Right hindlimb (tissue), 1 donor: ENCODE results near the gene PHLDB3.
"Not testable (repeated sequence)": the region's sequence is repeated elsewhere in the genome, so short reads cannot be mapped to it uniquely, and the experiment has no call there.

Experiments used
- DNase-seq: peaks from one replicate; pipeline ENCODE4 v3.0.0-alpha.2; 2018

Gene PHLDB3

DNA sequence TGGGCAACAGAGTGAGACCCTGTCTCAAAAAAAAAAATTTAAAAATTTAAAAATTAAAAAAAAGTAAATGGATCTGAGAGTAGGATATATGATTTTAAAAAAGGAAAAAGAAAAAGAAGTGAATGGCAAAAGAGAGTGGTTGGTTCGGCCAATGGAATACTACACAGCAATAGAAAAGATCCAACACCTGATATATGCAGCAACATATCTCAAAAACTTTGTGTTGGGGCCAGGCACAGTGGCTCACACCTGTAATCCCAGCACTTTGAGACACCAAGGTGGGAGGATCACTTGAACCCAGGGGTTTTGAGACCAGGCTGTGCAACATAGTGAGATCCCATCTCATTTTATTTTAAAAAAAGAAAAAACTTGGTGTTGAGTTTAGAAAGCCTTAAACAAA is 37.8 kb downstream of the PHLDB3 start:
- no peak for DNase-seq

DNA sequence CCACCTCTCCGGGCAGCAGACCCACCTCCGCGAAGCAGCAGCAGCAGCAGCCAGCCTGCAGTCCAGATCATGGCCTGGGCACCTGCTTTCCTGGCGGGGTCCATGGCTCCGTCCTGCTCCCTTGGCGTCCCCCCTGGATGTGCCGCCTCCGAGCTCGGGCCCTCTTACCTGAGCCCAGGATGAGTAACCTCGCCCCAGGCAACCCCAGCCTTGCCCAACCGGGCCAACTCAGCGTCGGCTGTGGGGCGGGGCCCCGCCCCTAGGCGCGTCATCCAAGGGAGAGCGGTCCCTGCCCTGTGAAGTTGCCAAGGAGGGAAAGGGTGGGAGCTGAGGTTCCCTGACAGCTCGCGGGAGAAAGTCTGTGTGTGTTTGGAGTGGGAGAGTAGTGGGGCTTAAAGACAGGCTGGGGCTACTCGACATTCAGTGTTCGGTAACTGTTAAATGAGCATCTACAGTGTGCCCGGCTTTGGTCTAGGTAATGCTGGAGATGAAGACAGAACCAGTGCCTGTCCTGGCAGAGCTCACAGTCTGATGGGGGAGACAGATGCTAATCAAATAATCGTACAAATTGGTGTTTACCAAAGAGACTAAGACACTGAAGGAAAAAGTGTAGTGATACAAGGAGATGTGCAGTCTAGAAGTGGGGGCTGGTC is 39.0 kb downstream of the PHLDB3 start, which contains the start of gene LYPD3:
Gene LYPD3 (minus strand): TSS at position 141 of the 653 bp plus-strand sequence. CDS start 37 bp downstream, at position 104.
- DNase-seq = no peak

DNA sequence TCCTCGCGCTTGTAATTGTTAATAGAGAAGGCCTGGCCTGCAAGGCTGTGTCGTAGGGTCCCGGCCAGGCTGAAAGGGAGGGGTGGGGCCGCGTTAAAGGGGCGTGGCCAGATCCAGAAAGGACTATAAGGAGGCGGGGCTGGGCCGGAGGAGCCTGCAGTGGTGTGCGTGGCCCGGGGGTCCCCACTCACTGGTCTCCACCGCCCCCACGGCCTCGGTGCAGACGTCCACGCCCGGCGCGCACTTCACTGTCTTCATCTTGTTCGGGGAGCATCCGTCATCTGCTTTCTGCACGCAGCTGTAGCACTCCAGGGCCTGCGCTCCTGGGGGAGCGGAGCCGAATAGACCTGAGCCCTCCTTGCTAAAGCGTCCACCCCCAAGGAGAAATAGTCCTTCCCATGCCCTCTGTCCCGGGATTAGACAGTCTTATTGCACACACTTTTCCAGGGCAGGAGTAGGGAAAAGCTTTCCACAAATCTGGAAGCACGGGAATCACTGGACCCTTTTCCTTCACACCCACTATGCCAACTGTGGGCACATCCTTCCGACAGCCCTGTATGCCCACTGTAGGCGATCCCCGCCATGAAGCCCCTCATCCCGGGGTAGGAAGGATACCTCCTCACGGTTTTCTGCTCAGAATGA is 40.3 kb downstream of the PHLDB3 start:
- no peak for DNase-seq

DNA sequence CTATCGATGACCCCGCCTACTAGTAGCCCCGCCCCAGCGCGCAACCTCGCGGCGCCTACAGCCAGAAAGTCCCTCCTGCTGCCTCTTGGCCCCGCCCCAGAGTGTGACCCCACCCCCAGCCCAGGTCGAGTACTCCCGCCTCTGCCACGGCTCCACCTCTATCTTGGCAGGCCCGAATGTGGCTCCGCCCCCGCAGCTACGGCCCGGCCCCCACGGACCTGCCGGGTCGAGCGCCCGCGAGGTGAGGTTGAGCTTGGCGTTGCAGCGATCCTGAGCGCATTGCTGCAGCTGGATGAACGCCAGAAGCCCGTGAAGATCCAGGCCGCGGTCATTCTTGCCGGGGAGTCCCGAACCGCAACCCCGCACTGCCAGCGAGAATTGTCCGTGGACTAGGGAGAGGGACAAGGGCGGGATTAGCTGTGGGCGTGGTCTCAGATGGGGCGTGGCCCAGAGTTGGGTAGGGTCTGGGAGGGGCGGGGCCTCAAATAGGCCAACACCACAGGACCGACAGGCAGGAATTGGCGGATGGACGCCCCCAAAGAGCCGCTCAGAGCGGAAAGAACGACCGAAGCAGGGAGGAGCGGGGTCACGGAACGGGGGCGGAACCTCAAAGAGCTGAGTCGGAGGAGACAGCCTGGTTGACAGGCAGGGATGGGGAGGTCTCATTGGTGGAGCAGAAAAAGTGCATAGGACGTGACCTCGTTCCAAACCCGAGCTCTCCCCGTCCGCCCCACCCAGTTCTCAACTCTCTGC is 41.0 kb downstream of the PHLDB3 start:
- peak; percentile 97 for DNase-seq

- no peak for DNase-seq
These were observed 41.7 kb downstream of the PHLDB3 start for GRCh38 chr19:43462785-43463380.

DNA sequence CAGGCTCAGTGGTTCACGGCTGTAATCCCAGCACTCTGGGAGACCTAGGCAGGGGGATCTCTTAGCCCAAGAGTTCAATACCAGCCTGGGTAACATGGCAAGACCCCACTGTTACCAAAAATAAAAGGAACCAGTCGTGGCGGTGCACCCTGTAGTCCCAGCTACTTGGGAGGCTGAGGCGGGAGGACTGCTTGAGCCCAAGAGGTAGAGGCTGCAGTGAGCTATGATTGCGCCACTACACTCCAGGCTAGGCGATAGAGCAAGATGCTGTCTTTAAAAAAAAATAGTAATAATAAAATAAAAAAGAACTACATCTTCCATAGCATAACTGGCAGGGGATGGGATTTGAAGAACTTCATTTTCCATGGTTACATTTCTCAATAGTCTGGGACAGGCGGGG is 42.2 kb downstream of the PHLDB3 start:
- no peak for DNase-seq

DNA sequence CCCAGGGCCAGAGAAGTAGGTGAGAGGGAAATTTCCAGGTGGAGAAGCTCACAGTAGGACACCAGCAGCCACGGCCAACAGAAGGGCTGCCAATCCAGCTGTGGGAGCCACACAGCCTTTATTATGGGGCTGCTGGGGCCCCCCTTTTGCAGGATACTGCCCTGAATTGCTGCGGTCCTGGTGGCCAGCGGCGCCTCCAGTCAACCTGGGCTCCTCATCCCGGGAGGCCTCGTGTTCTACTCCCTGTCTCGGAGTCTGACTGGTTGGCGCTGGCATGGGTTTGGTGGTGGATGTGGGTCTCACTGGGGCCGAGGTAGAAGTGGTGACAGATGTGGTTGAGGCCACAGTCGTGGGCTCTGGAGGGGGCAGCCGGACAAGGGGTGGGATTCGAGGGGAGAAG is 43.2 kb downstream of the PHLDB3 start:
- DNase-seq = no peak

GRCh38 chr19:43460362-43461016 is 44.1 kb downstream of the PHLDB3 start:
- no peak for DNase-seq

DNA sequence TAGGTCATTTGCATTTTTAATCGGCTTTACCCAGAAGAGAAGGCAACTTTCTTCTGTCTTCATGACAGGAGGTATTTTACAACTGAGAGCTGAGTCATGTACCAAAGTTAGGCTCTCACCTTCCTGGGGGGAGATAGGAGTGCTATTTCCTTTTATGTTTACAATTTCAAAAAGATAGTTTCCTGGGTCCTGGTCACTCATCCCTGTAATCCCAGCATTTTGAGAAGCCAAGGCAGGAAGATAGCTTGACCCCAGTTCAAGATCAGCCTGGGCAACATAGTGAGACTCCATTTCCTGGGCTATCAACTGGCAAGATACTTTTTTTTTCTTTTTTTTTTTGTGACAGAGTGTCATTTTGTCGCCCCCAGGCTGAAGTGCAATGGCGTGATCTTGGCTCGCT is 46.7 kb downstream of the PHLDB3 start:
- no peak for DNase-seq

- DNase-seq = no peak
These were observed 49.0 kb downstream of the PHLDB3 start for GRCh38 chr19:43455321-43456113.

- DNase-seq = no peak
These were observed 50.5 kb downstream of the PHLDB3 start for GRCh38 chr19:43454031-43454430.

DNA sequence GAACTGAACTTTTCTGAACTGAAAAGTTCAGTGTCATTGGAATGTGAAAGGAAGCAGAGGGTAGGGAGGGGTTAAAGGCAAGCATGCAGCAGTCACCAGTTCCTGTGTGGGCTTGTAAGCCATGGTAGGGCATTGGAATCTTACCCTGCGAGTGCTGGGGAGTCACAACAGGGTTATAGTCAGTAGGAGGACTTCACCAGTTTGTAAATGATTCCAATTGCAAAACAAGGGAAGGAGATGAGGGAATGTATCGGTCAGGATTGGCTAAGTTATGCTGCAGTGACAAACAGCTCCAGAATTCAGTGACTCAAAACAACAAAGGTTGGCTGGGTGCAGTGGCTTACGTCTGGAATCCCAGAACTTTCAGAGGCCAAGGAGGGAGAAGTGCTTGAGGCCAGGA is 52.0 kb downstream of the PHLDB3 start:
- no peak for DNase-seq

DNA sequence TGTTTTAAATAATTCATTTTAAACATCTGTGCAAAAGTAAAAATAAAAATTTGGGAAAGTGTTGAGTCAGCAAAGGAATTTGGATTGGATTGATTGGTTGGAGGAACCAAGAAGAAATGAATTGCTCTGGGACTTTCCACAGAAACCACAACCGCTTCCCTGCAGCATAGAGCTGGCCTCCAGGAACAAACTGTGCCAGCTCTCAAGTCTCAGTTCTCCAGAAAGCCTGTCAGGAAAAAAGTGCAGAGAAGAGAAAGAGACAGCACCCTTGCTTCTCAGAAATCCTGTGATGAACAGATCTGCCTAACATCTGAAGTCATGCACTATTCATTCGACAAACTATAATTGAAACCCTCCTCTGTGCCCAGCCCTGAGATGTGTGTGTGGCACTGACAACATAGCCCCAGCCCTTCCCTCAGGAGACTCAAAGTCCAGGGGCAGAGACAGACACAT is 54.0 kb downstream of the PHLDB3 start:
- no peak for DNase-seq

GRCh38 chr19:43447655-43448054 is 56.9 kb downstream of the PHLDB3 start:
- no peak for DNase-seq

DNA sequence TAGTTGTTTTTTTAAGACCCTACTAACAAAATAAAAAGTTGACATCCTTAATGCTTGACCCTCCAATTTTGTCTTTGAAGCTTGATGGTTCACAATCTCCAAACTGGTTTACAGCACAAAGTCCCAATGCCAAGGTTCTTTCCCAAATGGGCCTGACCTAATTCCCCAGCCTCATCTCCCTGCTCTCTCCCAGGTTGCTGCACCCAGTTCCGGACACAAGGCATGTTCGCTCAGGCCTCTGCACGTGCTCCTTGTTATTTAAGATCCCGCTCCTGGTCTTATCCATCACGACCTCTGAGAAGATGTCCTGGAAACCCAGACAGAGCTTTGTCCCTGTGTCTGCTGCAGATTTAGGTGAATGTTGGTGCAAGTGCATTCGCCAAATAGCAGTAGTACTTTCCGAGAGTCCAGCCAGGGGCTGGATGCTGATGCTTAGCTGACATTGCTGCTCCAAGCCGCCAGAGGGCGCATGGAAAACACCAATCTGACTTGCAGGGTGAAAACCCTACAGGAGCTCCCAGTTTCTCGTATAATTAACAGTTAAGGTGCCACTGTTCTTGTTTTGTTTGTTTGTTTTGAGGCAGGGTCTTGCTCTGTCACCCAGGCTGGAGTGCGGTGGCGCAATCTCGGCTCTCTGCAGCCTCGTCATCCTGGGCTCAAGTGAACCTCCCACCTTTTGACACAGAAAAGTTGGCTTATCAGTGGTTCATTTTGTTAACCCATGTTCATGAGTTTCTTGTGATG is 57.6 kb downstream of the PHLDB3 start:
- peak; percentile 82 for DNase-seq

DNA sequence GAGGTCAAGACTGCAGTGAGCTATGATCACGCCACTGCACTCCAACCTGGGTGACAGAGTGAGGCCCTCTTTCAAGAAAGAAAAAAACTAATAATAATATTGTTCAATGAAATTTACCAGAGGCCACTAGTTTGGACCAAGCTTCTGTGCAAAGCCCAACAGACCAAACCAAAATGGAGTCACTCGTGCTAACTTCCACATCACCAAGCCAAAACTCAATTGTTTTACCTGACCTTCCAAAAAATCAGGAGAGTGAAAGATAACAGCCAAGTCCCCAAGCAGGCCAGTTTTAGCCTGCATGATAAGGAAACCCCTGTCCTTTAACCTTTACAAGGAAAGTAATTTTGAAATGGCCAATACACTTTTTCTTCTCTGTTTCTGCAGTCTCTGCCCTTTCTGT is 59.1 kb downstream of the PHLDB3 start:
- no peak for DNase-seq

DNA sequence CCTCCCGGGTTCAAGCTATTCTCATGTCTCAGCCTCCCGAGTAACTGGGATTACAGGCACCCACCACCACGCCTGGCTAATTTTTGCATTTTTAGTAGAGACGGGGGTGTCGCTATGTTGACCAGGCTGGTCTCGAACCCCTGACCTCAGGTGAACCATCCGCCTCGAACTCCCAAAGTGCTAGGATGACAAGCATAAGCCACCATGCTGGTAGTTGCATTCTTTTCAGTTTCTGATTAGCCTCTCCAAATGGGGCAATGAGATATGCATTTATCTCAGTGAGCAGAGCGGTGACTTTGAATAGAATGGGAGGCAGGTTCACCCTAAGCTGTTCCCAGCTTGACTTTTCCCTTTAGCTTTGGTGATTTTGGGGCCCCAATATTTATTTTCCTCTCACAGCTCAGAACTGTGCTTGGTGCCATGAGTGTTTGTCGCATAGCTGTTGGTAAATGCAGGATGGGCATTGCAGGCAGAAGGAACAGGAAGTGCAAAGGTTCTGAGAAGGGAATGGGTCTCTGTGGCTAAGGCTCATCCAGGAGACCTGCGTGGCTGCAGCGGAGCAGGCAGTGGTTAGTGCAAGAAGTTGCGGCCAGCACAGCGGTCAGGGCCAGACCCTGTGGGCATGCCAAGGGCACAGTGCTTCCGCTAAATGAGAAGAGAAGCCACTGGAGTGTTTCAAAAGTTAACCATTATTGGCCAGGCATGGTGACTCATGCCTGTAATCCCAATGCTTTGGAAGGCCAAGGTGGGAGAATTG is 59.8 kb downstream of the PHLDB3 start:
- no peak for DNase-seq

DNA sequence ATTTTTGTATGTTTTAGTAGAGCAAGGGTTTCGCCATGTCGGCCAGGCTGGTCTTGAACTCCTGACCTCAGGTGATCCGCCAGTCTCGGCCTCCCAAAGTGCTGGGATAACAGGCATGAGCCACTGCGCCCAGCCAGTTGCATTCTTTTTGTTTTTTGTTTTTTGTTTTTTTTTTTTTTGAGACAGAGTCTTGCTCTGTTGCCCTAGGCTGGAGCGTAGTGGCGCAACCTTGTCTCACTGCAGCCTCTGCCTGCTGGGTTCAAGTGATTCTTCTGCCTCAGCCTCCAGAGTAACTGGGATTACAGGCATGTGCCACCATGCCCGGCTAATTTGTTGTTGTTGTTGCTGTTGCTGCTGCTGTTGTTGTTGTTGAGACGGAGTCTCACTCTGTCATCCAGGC is 60.5 kb downstream of the PHLDB3 start:
- not testable (repeated sequence) for DNase-seq

- DNase-seq = no peak
These were observed 62.8 kb downstream of the PHLDB3 start for GRCh38 chr19:43441716-43442115.

GRCh38 chr19:43439709-43440063 is 64.9 kb downstream of the PHLDB3 start:
- DNase-seq = no peak
